Sigmoid colon (tissue), 7 donors: ENCODE data around the gene SLC39A9. TPM values are rescaled to one million over a fixed set of nuclear protein-coding genes. Genes with fewer than 3 reads are reported as not detected.

ENCODE experiments used
- DNase-seq: peaks from one replicate; pipeline ENCODE4 v3.0.0-alpha.2; 2019
- H3K27ac ChIP-seq, 4 donors: fragments of 200-600 bp; sonication (generic); one replicate each; pipeline ENCODE4 v1.5.1; 2016 to 2019; ENCODE audit warnings: mild to moderate bottlenecking in 1 of 4
- H3K27me3 ChIP-seq, 3 donors: fragments of 200-600 bp; sonication (generic); one replicate each; pipeline ENCODE4 v1.5.1; 2019; ENCODE audit warnings: mild to moderate bottlenecking in 1 of 3
- H3K36me3 ChIP-seq, 4 donors: fragments of 200-600 bp; sonication (generic); one replicate each; pipeline ENCODE4 v1.5.1; 2016 to 2019
- H3K4me1 ChIP-seq, 4 donors: fragments of 200-600 bp; sonication (generic); one replicate each; pipeline ENCODE4 v1.5.1; 2017 to 2019
- H3K4me3 ChIP-seq, 4 donors: fragments of 200-600 bp; sonication (generic); one replicate each; pipeline ENCODE4 v1.5.1; 2017 to 2019; ENCODE audit warnings: mild to moderate bottlenecking in 2 of 4, moderate library complexity in 1 of 4
- H3K9me3 ChIP-seq, 4 donors: fragments of 200-600 bp in 3 of 4; sonication (generic) in 3 of 4; one replicate each; pipeline versions ENCODE4 v1.5.1 to v1.6.1; 2013 to 2019
- EP300 ChIP-seq, 4 donors: sonication (generic); formaldehyde crosslinking; IDR thresholded peaks; one replicate each; pipeline ENCODE4 v1.6.1; 2017; ENCODE audit warnings: antibody characterized with exemption in 4 of 4
- POLR2A ChIP-seq, 2 donors: fragments of 450-650 bp; IDR thresholded peaks; one replicate each; pipeline ENCODE4 v1.6.1; 2016; ENCODE audit warnings: antibody characterized with exemption in 2 of 2, mild to moderate bottlenecking in 2 of 2, moderate library complexity in 2 of 2
- POLR2AphosphoS5 ChIP-seq, 4 donors: sonication (generic); formaldehyde crosslinking; IDR thresholded peaks; one replicate each; pipeline ENCODE4 v1.6.1; 2017; ENCODE audit warnings: antibody characterized with exemption in 4 of 4
- WGBS, 2 donors: extraction: QIAGEN DNeasy Blood & Tissue Kit; methylation state at CpG; one replicate each; pipeline ENCODE4 v1.1.7; 2013; 5-methylcytosine and 5-hydroxymethylcytosine counted together
- intact Hi-C: fragments of 100-400 bp; cut with DNase I; formaldehyde crosslinking; loops from one replicate; pipeline ENCODE4 v1.15.1; 2023
- polyA plus RNA-seq, 3 donors: library from polyadenylated mRNA; stranded (reverse); fragments of 200-250 nt; gene quantifications; one replicate each; pipeline ENCODE4 v1.2.3, GENCODE V29; 2013
- total RNA-seq, 4 donors: library from RNA; depleted of rRNA; stranded (reverse); fragments of >200 nt; gene quantifications; one replicate each; pipeline ENCODE4 v1.1.0, GENCODE V29; 2016
- TF ChIP-seq, protein P1 (sequence below), 4 experiments: fragments of 450-650 bp in 3 of 4; fragments of 200-600 bp in 1 of 4; IDR thresholded peaks; one replicate each; pipeline ENCODE4 v1.5.1; 2016 to 2019; ENCODE audit warnings: antibody characterized with exemption in 4 of 4, mild to moderate bottlenecking in 3 of 4, moderate library complexity in 2 of 4
- donor health status: healthy with polysubstance abuse.
- donor health status: Bipolar disorder and iron deficiency.
- donor health status: healthy.

Gene SLC39A9
- total and polyA plus RNA-seq, 7 donors = 11.4 to 47.4 (median 39.0) TPM

DNA sequence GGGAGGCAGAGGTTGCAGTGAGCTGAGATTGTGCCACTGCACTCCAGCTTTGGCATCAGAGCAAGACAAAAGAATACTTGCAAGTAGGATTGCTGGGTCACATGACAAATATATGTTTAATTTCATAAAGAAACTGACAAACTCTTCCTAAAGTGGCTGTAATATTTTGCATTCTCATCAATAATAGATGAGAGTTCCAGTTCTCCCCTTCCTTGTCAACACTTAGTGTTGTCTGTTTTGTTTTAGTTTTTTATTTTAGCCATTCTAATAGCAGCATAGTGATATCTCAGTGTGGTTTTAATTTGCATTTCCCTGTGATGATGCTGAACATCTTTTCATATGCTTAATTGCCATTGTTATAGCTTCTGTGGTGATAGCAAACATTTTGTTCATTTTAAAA, 31.2 kb downstream of the SLC39A9 start:
- no peak for TF ChIP-seq POLR2A (IDR thresholded peaks at IDR 0.05)
- TF ChIP-seq EP300 (IDR thresholded peaks at IDR 0.05) = no peak
- TF ChIP-seq, protein P1, sequence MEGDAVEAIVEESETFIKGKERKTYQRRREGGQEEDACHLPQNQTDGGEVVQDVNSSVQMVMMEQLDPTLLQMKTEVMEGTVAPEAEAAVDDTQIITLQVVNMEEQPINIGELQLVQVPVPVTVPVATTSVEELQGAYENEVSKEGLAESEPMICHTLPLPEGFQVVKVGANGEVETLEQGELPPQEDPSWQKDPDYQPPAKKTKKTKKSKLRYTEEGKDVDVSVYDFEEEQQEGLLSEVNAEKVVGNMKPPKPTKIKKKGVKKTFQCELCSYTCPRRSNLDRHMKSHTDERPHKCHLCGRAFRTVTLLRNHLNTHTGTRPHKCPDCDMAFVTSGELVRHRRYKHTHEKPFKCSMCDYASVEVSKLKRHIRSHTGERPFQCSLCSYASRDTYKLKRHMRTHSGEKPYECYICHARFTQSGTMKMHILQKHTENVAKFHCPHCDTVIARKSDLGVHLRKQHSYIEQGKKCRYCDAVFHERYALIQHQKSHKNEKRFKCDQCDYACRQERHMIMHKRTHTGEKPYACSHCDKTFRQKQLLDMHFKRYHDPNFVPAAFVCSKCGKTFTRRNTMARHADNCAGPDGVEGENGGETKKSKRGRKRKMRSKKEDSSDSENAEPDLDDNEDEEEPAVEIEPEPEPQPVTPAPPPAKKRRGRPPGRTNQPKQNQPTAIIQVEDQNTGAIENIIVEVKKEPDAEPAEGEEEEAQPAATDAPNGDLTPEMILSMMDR (IDR thresholded peaks at IDR 0.05) = no peak
- TF ChIP-seq POLR2AphosphoS5 (IDR thresholded peaks at IDR 0.05) = no peak
- peaks cover 0 to 38% (median 0%) of the 10 kb centered on the region in 4 donors for H3K36me3 ChIP-seq
- no peak overlapping the region for H3K4me3 ChIP-seq
- intact Hi-C loops = no loop called here
- H3K27ac ChIP-seq = no peak overlapping the region
- no peaks in the 10 kb centered on the region for H3K27me3 ChIP-seq
- DNase-seq = no peak
- no peaks in the 10 kb centered on the region for H3K9me3 ChIP-seq
- no peaks in the 10 kb centered on the region for H3K4me1 ChIP-seq

DNA sequence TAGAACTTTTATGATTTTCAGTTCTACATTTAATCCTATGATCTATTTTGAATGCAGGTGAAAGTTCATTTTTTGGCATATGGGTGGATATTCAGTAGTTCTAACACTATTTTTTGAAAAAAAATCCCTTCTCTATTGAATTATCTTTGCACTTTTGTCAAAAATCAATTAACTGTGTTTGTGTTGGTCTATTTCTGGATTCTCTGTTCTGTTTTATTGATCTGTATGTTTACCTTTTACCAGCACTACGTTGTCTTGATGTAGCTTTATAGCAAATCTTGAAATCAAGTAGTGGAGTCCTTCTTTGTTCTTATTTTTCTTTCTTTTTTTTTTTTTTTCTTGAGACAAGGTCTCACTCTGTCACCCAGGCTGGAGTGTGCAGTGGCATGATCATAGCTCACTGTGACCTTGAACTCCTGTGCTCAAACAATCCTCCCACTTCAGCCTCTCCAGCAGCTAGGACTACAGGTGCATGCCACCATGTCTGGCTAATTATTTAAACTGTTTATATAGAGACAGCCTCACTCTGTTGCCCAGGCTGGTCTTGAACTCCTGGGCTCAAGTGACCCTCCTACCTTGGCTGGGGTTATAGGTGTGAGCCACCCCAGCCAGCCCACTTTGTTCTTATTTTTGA, 31.9 kb downstream of the SLC39A9 start:
- no peak for TF ChIP-seq POLR2A (IDR thresholded peaks at IDR 0.05)
- TF ChIP-seq EP300 (IDR thresholded peaks at IDR 0.05) = no peak
- no peak for TF ChIP-seq POLR2AphosphoS5 (IDR thresholded peaks at IDR 0.05)
- TF ChIP-seq, protein P1 (IDR thresholded peaks at IDR 0.05) = no peak
- H3K4me1 ChIP-seq = no peaks in the 10 kb centered on the region
- WGBS, 2 donors = 29 to 74% methylated on average over 1 of the region's 1 CpG
- no peak for DNase-seq
- H3K27ac ChIP-seq = no peak overlapping the region
- H3K27me3 ChIP-seq = no peaks in the 10 kb centered on the region
- H3K4me3 ChIP-seq = no peak overlapping the region
- intact Hi-C loops = no loop called here
- peaks cover 0 to 30% (median 0%) of the 10 kb centered on the region in 4 donors for H3K36me3 ChIP-seq
- no peaks in the 10 kb centered on the region for H3K9me3 ChIP-seq

DNA sequence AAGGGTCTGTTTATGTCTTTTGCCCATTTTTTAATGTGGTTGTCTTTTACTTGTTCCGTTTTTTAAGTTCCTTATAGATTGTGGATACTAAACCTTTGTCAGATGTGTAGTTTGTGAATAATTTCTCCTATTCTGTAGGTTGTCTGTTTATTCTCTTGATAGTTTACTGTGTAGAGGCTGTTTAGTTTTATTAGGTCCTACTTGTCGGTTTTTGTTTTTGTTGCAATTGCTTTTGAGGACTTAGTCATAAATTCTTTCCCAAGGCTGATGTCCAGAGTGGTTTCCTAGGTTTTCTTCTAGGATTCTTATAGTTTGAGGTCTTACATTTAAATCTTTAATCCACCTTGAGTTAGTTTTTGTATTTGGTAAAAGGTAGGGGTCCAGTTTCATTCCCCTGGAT, 33.9 kb downstream of the SLC39A9 start:
- Histone ChIP-seq H3K4me3 (no peak overlapping the region), H3K27ac (no peak overlapping the region), H3K36me3 (peaks cover 0 to 11% (median 0%) of the 10 kb centered on the region in 4 donors), H3K9me3 (no peaks in the 10 kb centered on the region), H3K4me1 (no peaks in the 10 kb centered on the region), H3K27me3 (no peaks in the 10 kb centered on the region)
- 83 to 86% methylated on average over 2 of the region's 2 CpGs for WGBS, 2 donors
- intact Hi-C loops = no loop called here
- no peak for DNase-seq
- no peak for TF ChIP-seq POLR2A (IDR thresholded peaks at IDR 0.05)
- no peak for TF ChIP-seq EP300 (IDR thresholded peaks at IDR 0.05)
- no peak for TF ChIP-seq POLR2AphosphoS5 (IDR thresholded peaks at IDR 0.05)
- TF ChIP-seq, protein P1 (IDR thresholded peaks at IDR 0.05) = no peak

DNA sequence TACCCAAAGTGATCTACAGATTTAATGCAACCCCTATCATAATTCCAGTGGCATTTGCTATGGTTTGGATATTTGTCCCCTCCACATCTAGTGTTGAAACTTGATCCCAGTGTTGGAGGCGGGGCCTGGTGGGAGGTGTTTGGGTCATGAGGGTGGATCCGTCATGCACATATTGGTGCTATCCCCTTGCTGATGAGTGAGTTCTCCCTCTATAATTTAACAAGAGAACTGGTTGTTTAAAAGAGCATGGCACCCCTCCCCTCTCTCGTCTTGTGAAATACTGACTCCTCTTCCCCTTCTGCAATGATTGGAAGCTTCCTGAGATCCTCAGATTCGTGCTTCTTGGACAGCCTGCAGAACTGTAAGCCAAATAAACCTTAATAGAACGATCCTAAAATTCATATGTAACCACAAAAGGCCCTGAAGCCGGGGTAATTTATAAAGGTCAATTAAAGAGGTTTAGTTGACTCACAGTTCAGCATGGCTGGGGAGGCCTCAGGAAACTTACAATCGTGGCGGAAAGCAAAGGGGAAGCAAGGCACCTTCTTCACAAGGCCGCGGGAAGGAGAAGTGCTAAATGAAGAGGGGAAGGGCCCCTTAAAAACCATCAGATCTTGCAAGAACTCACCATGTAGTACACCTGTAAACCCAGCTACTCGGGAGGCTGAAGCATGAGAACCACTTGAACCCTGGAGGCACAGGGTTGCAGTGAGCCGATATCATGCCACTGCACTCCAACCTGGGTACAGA, 41.2 kb downstream of the SLC39A9 start:
- Histone ChIP-seq H3K27me3 (no peaks in the 10 kb centered on the region), H3K36me3 (peaks cover 0 to 7% (median 0%) of the 10 kb centered on the region in 4 donors), H3K9me3 (no peaks in the 10 kb centered on the region), H3K4me3 (no peak overlapping the region), H3K4me1 (no peaks in the 10 kb centered on the region), H3K27ac (no peak overlapping the region)
- TF ChIP-seq POLR2AphosphoS5 (IDR thresholded peaks at IDR 0.05) (no peak), EP300 (IDR thresholded peaks at IDR 0.05) (no peak), POLR2A (IDR thresholded peaks at IDR 0.05) (no peak)
- TF ChIP-seq, protein P1 (IDR thresholded peaks at IDR 0.05) = no peak
- WGBS, 2 donors = 92 to 94% methylated on average over 12 of the region's 12 CpGs
- intact Hi-C loops = no loop called here
- no peak for DNase-seq
